Smooth muscle cell (in vitro differentiated cells): ENCODE data around the gene CLCN6. TPM values are rescaled to one million over a fixed set of nuclear protein-coding genes. Genes with fewer than 3 reads are reported as not detected.

Source experiments
- DNase-seq: peaks from one replicate; lab custom pipeline; 2025; ENCODE audit not compliant: unreplicated experiment; lab: John Stamatoyannopoulos, UW
- H2AFZ ChIP-seq: fragments of 200-600 bp; sonication (generic); 2 replicates; pipeline ENCODE4 v1.6.0; 2016; ENCODE audit warnings: antibody characterized with exemption, low read depth, mild to moderate bottlenecking
- H3F3A ChIP-seq: fragments of 200-600 bp; sonication (generic); 2 replicates; pipeline ENCODE4 v1.6.0; 2017; ENCODE audit warnings: antibody characterized with exemption, low read depth
- H3K27ac ChIP-seq: fragments of 200-600 bp; sonication (generic); 2 replicates; pipeline ENCODE4 v1.5.1; 2016; ENCODE audit warnings: low read depth, mild to moderate bottlenecking
- H3K27me3 ChIP-seq: fragments of 200-600 bp; sonication (generic); 2 replicates; pipeline ENCODE4 v1.6.1; 2016; ENCODE audit warnings: low read depth, mild to moderate bottlenecking
- H3K36me3 ChIP-seq: fragments of 200-600 bp; sonication (generic); 2 replicates; pipeline ENCODE4 v1.5.1; 2016; ENCODE audit warnings: low read depth
- H3K4me1 ChIP-seq: fragments of 200-600 bp; sonication (generic); 2 replicates; pipeline ENCODE4 v1.5.1; 2016; ENCODE audit warnings: low read depth
- H3K4me2 ChIP-seq: fragments of 200-600 bp; sonication (generic); 2 replicates; pipeline ENCODE4 v1.6.0; 2016; ENCODE audit warnings: mild to moderate bottlenecking
- H3K4me3 ChIP-seq: fragments of 200-600 bp; sonication (generic); 2 replicates; pipeline ENCODE4 v1.5.1; 2016; ENCODE audit warnings: mild to moderate bottlenecking
- H3K79me2 ChIP-seq: fragments of 200-600 bp; sonication (generic); 2 replicates; pipeline ENCODE4 v1.6.0; 2016; ENCODE audit warnings: low read depth, mild to moderate bottlenecking
- H3K9ac ChIP-seq: fragments of 200-600 bp; sonication (generic); 2 replicates; pipeline ENCODE4 v1.6.0; 2016; ENCODE audit warnings: low read depth
- H3K9me3 ChIP-seq: fragments of 200-600 bp; sonication (generic); replicated peaks from 2 replicates; pipeline ENCODE4 v1.5.1; 2016; ENCODE audit warnings: low read depth
- H4K20me1 ChIP-seq: fragments of 200-600 bp; sonication (generic); 2 replicates; pipeline ENCODE4 v1.6.0; 2016; ENCODE audit warnings: low read depth
- WGBS: methylation state at CpG from one replicate; pipeline ENCODE4 v1.1.7; 2016; ENCODE audit warnings: low lambda C conversion rate; 5-methylcytosine and 5-hydroxymethylcytosine counted together
- polyA plus RNA-seq: library from polyadenylated mRNA; unstranded; fragments of >200 nt; fragmentation: Nextera tagmentation; extraction: Ambion mirVana; gene quantifications from 2 replicates; pipeline ENCODE4 v1.2.1, GENCODE V29; 2016
- small RNA-seq: library from RNA; depleted of rRNA; stranded (forward); fragments of <200 nt; gene quantifications from one replicate; pipeline ENCODE3, GENCODE V24; 2014
- total RNA-seq: library from RNA; depleted of rRNA; stranded (reverse); fragments of >200 nt; gene quantifications from 2 replicates; pipeline ENCODE4 v1.2.3, GENCODE V29; 2014
- TF ChIP-seq, protein P1 (sequence below): fragments of 200-600 bp; sonication (generic); IDR thresholded peaks from 2 replicates; pipeline ENCODE4 v1.5.1; 2017; ENCODE audit warnings: borderline replicate concordance, mild to moderate bottlenecking, antibody characterized with exemption; ENCODE audit not compliant: insufficient read depth, poor library complexity, severe bottlenecking

The CLCN6 gene
- total and polyA plus RNA-seq, 2 experiments from 2014 or later: 9.9 to 13.6 TPM

DNA sequence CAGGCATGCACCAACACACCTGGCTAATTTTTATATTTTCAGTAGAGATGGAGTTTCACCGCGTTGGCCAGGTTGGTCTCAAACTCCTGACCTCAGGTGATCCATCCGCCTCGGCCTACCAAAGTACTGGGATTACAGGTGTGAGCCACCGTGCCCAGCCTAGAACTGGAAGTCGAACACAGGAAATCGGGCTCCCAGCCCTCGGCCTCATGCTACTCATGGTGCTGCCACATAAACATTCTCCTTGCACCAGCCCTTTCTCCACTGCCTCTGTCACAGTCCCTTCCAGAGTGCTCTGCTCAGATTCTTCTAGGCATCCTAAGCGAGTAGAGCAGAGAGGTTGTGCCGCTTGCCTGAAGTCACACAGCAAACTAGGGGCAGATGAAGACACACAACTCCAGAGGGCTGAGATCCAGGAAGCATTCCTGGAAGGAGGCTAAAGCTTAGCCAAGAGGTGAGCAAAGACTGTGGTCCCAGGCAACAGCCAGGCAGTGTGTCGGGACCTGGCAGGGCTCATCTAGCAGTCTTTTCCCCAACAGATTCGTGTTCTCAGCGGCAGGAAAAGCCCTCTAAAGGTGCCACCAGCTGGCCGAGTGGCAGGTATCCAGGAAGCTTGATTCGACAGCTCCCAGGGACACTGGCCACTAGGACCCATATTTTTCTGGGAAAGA lies 82.3 kb downstream of the CLCN6 start:
- no peak for DNase-seq
- H3K79me2 ChIP-seq: no peaks in the 10 kb centered on the region
- H3K9ac ChIP-seq: no peak overlapping the region
- no peaks in the 10 kb centered on the region for H4K20me1 ChIP-seq
- no peaks in the 10 kb centered on the region for H3K9me3 ChIP-seq
- TF ChIP-seq, protein P1, sequence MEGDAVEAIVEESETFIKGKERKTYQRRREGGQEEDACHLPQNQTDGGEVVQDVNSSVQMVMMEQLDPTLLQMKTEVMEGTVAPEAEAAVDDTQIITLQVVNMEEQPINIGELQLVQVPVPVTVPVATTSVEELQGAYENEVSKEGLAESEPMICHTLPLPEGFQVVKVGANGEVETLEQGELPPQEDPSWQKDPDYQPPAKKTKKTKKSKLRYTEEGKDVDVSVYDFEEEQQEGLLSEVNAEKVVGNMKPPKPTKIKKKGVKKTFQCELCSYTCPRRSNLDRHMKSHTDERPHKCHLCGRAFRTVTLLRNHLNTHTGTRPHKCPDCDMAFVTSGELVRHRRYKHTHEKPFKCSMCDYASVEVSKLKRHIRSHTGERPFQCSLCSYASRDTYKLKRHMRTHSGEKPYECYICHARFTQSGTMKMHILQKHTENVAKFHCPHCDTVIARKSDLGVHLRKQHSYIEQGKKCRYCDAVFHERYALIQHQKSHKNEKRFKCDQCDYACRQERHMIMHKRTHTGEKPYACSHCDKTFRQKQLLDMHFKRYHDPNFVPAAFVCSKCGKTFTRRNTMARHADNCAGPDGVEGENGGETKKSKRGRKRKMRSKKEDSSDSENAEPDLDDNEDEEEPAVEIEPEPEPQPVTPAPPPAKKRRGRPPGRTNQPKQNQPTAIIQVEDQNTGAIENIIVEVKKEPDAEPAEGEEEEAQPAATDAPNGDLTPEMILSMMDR: no peak
- H2AFZ ChIP-seq: no peak overlapping the region
- H3F3A ChIP-seq: no peaks in the 10 kb centered on the region
- no peaks in the 10 kb centered on the region for H3K4me1 ChIP-seq
- H3K4me2 ChIP-seq: no peak overlapping the region
- H3K36me3 ChIP-seq: no peaks in the 10 kb centered on the region
- H3K4me3 ChIP-seq: no peak overlapping the region
- no peak overlapping the region for H3K27ac ChIP-seq
- H3K27me3 ChIP-seq: no peaks in the 10 kb centered on the region
- WGBS: 90% methylated on average over 15 of the region's 15 CpGs

DNA sequence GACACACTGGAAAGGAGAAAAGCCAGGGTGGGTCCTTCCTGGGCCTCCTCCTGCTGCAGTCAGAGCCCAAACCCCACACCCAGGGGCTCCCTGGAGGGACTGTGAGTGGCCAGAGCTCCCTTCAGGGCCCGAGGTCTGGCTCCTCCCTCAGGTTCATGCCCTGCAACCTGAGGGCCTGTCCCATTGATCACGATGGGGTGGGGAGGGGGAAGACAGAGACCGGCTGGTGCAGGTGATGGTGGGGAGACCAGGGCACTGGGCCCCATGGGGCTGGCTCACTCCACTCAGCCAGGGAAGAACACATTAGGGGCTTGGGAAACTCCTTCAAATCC lies 82.9 kb downstream of the CLCN6 start:
- Histone ChIP-seq H3K4me2 (no peak overlapping the region), H3K4me1 (no peaks in the 10 kb centered on the region), H4K20me1 (no peaks in the 10 kb centered on the region), H3K9ac (no peak overlapping the region), H3F3A (no peaks in the 10 kb centered on the region), H3K9me3 (no peaks in the 10 kb centered on the region), H3K36me3 (no peaks in the 10 kb centered on the region), H3K4me3 (no peak overlapping the region), H3K27me3 (no peaks in the 10 kb centered on the region), H2AFZ (no peak overlapping the region), H3K79me2 (no peaks in the 10 kb centered on the region), H3K27ac (no peak overlapping the region)
- no peak for DNase-seq
- WGBS: 41% methylated on average over 3 of the region's 3 CpGs
- TF ChIP-seq, protein P1: no peak

DNA sequence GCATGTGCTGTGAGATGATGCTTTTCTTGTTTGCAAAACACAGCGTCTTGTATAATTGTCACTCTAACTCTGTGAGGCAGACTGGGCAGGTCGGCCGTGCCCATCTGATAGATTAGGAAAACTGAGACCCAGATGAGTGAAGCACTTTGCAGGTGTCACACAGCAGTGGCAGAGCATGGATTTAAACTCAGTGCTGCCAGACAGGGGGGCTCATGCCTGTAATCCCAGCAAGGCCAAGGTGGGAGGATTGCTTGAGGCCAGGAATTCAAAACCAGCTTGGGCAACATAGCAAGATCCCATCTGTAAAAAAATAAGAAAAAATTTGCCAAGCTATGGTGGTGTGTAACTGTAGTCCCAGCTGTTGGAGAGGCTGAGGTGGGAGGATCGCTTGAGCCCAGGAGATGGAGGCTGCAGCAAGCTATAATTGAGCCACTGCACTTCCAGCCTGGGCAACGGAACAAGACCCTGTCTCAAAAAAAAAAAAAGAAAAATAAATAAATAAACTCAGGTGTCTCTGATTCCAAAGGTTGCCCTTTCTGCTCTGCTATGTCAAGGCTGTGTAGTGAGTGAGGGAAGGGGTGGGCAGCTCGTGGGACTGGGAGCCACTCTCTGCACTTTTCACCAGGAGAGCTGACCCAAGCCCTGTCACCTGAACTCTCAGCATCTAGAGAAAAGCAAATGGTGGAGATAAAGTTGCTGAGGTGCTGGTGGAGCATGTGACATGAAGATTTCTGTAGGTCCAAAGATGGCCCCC lies 85.6 kb downstream of the CLCN6 start:
- Histone ChIP-seq H4K20me1 (no peaks in the 10 kb centered on the region), H3K4me1 (no peaks in the 10 kb centered on the region), H3K9ac (no peak overlapping the region), H3K79me2 (no peaks in the 10 kb centered on the region), H3K9me3 (no peaks in the 10 kb centered on the region), H3K36me3 (no peaks in the 10 kb centered on the region), H3K4me2 (no peak overlapping the region), H2AFZ (no peak overlapping the region), H3K27ac (no peak overlapping the region), H3K27me3 (no peaks in the 10 kb centered on the region), H3F3A (no peaks in the 10 kb centered on the region), H3K4me3 (no peak overlapping the region)
- TF ChIP-seq, protein P1: no peak
- 90% methylated on average over 6 of the region's 6 CpGs for WGBS
- DNase-seq: no peak

Small RNA genes lying within 50 kb of the gene (small RNA-seq; reads per million reads assigned to genes)
- gene RF02156 (not detected), gene RF02157 (not detected), gene RF02158 (not detected)

Other genes with a start within 250 kb of the CLCN6 start
- 4.6 and 15.6 TPM in 2 replicates for gene FBXO2, start 151.8 kb upstream of the CLCN6 start, total RNA-seq
- 15.5 and 34.8 TPM in 2 replicates for gene FBXO2, start 151.8 kb upstream of the CLCN6 start, polyA plus RNA-seq
- gene FBXO44, start 151.3 kb upstream of the CLCN6 start, total RNA-seq: 9.0 and 10.4 TPM in 2 replicates
- 16.2 and 20.8 TPM in 2 replicates for gene FBXO44, start 151.3 kb upstream of the CLCN6 start, polyA plus RNA-seq
- gene FBXO6, start 142.0 kb upstream of the CLCN6 start, total RNA-seq: 4.3 and 7.4 TPM in 2 replicates
- gene FBXO6, start 142.0 kb upstream of the CLCN6 start, polyA plus RNA-seq: 12.8 and 13.2 TPM in 2 replicates
- 34.0 and 46.0 TPM in 2 replicates for gene MAD2L2, start 125.0 kb upstream of the CLCN6 start, total RNA-seq
- gene MAD2L2, start 125.0 kb upstream of the CLCN6 start, polyA plus RNA-seq: 81.2 and 87.4 TPM in 2 replicates
- gene DRAXIN, start 114.5 kb upstream of the CLCN6 start, total RNA-seq: 0.09 TPM in 1 of 2 replicates, not detected in the other
- gene DRAXIN, start 114.5 kb upstream of the CLCN6 start, polyA plus RNA-seq: 0.15 and 0.27 TPM in 2 replicates
- 30.9 and 32.0 TPM in 2 replicates for gene AGTRAP, start 70.1 kb upstream of the CLCN6 start, total RNA-seq
- gene AGTRAP, start 70.1 kb upstream of the CLCN6 start, polyA plus RNA-seq: 67.8 and 76.8 TPM in 2 replicates
- gene C1orf167, start 44.0 kb upstream of the CLCN6 start, total RNA-seq: not detected in 2 replicates
- gene C1orf167, start 44.0 kb upstream of the CLCN6 start, polyA plus RNA-seq: 0.70 TPM in 1 of 2 replicates, not detected in the other
- 12.1 and 15.2 TPM in 2 replicates for gene MTHFR, start 227 bp upstream of the CLCN6 start, total RNA-seq
- 6.1 and 8.3 TPM in 2 replicates for gene MTHFR, start 227 bp upstream of the CLCN6 start, polyA plus RNA-seq
- not detected in 2 replicates for gene NPPA, start 41.6 kb downstream of the CLCN6 start, total RNA-seq
- 0.48 and 1.4 TPM in 2 replicates for gene NPPA, start 41.6 kb downstream of the CLCN6 start, polyA plus RNA-seq
- gene NPPB, start 52.8 kb downstream of the CLCN6 start, total RNA-seq: 6.7 and 9.5 TPM in 2 replicates
- 9.6 and 12.2 TPM in 2 replicates for gene NPPB, start 52.8 kb downstream of the CLCN6 start, polyA plus RNA-seq
- gene KIAA2013, start 120.2 kb downstream of the CLCN6 start, total RNA-seq: 41.0 and 41.3 TPM in 2 replicates
- 70.9 and 71.6 TPM in 2 replicates for gene KIAA2013, start 120.2 kb downstream of the CLCN6 start, polyA plus RNA-seq
- gene PLOD1, start 128.5 kb downstream of the CLCN6 start, total RNA-seq: 292 and 362 TPM in 2 replicates
- gene PLOD1, start 128.5 kb downstream of the CLCN6 start, polyA plus RNA-seq: 425 and 559 TPM in 2 replicates
- gene MFN2, start 174.3 kb downstream of the CLCN6 start, total RNA-seq: 30.0 and 34.2 TPM in 2 replicates
- 39.7 and 42.8 TPM in 2 replicates for gene MFN2, start 174.3 kb downstream of the CLCN6 start, polyA plus RNA-seq
- gene MIIP, start 213.3 kb downstream of the CLCN6 start, total RNA-seq: 18.9 and 24.0 TPM in 2 replicates
- gene MIIP, start 213.3 kb downstream of the CLCN6 start, polyA plus RNA-seq: 63.3 and 66.5 TPM in 2 replicates